IPS-15b (cell line): ENCODE data around the gene BRSK2.
"Not testable (repeated sequence)": the region's sequence is repeated elsewhere in the genome, so short reads cannot be mapped to it uniquely, and the experiment has no call there.

Source experiments
- H3K27me3 ChIP-seq: one replicate; pipeline ENCODE4 v1.6.1; 2013; ENCODE audit warnings: low read length; ENCODE audit not compliant: control insufficient read depth, insufficient read depth
- H3K36me3 ChIP-seq: one replicate; pipeline ENCODE4 v1.6.1; 2013; ENCODE audit warnings: low read length; ENCODE audit not compliant: control insufficient read depth, insufficient read depth
- H3K4me1 ChIP-seq: one replicate; pipeline ENCODE4 v1.6.1; 2013; ENCODE audit warnings: mild to moderate bottlenecking, low read length; ENCODE audit not compliant: control insufficient read depth, insufficient read depth
- H3K4me3 ChIP-seq: one replicate; pipeline ENCODE4 v1.5.1; 2013; ENCODE audit warnings: low read depth, low read length
- H3K9ac ChIP-seq: one replicate; pipeline ENCODE4 v1.6.1; 2013; ENCODE audit warnings: low read depth, mild to moderate bottlenecking, low read length
- H3K9me3 ChIP-seq: one replicate; pipeline ENCODE4 v1.6.1; 2013; ENCODE audit warnings: mild to moderate bottlenecking, low read length; ENCODE audit not compliant: control insufficient read depth, insufficient read depth

BRSK2 gene

GRCh38 chr11:1425006-1425405 is 35.3 kb downstream of the BRSK2 start:
- H3K27me3 ChIP-seq, result no peaks in the 10 kb centered on the region
- H3K4me1 ChIP-seq, result no peaks in the 10 kb centered on the region
- no peak overlapping the region for H3K9ac ChIP-seq
- no peaks in the 10 kb centered on the region for H3K9me3 ChIP-seq
- no peaks in the 10 kb centered on the region for H3K36me3 ChIP-seq
- H3K4me3 ChIP-seq, result no peak overlapping the region

- no peaks in the 10 kb centered on the region for H3K9me3 ChIP-seq
- H3K36me3 ChIP-seq, result no peaks in the 10 kb centered on the region
- no peaks in the 10 kb centered on the region for H3K4me1 ChIP-seq
Observed at GRCh38 chr11:1425439-1425838, 35.7 kb downstream of the BRSK2 start.

GRCh38 chr11:1428762-1429316 is 39.1 kb downstream of the BRSK2 start:
- H3K4me3 ChIP-seq, result no peak overlapping the region
- H3K4me1 ChIP-seq, result no peaks in the 10 kb centered on the region
- H3K9me3 ChIP-seq, result no peaks in the 10 kb centered on the region
- H3K36me3 ChIP-seq, result no peaks in the 10 kb centered on the region
- no peak overlapping the region for H3K9ac ChIP-seq
- no peaks in the 10 kb centered on the region for H3K27me3 ChIP-seq

More at GRCh38 chr11:1425439-1425838, 35.7 kb downstream of the BRSK2 start:
- H3K27me3 ChIP-seq, result no peaks in the 10 kb centered on the region
- H3K9ac ChIP-seq, result no peak overlapping the region
- no peak overlapping the region for H3K4me3 ChIP-seq

GRCh38 chr11:1433568-1433967 is 43.8 kb downstream of the BRSK2 start:
- Histone ChIP-seq H3K4me3 (no peak overlapping the region), H3K27me3 (no peaks in the 10 kb centered on the region), H3K9ac (no peak overlapping the region), H3K36me3 (no peaks in the 10 kb centered on the region), H3K9me3 (no peaks in the 10 kb centered on the region), H3K4me1 (no peaks in the 10 kb centered on the region)

- Histone ChIP-seq H3K27me3 (no peaks in the 10 kb centered on the region), H3K4me3 (no peak overlapping the region), H3K36me3 (no peaks in the 10 kb centered on the region), H3K4me1 (no peaks in the 10 kb centered on the region), H3K9ac (no peak overlapping the region), H3K9me3 (no peaks in the 10 kb centered on the region)
Observed at GRCh38 chr11:1433977-1434640, 44.4 kb downstream of the BRSK2 start.

- not testable (repeated sequence) for H3K4me1 ChIP-seq, H3K9ac ChIP-seq, H3K9me3 ChIP-seq, H3K4me3 ChIP-seq, H3K27me3 ChIP-seq, H3K36me3 ChIP-seq
Observed at GRCh38 chr11:1435479-1435819, 45.7 kb downstream of the BRSK2 start.

- no peaks in the 10 kb centered on the region for H3K27me3 ChIP-seq
- no peaks in the 10 kb centered on the region for H3K36me3 ChIP-seq
- no peaks in the 10 kb centered on the region for H3K4me1 ChIP-seq
- no peak overlapping the region for H3K9ac ChIP-seq
- H3K9me3 ChIP-seq, result no peaks in the 10 kb centered on the region
- no peak overlapping the region for H3K4me3 ChIP-seq
Observed at GRCh38 chr11:1435820-1436467, 46.2 kb downstream of the BRSK2 start.

GRCh38 chr11:1436468-1437039 is 46.8 kb downstream of the BRSK2 start:
- Histone ChIP-seq H3K4me3 (no peak overlapping the region), H3K9ac (no peak overlapping the region), H3K27me3 (no peaks in the 10 kb centered on the region), H3K36me3 (no peaks in the 10 kb centered on the region), H3K4me1 (no peaks in the 10 kb centered on the region), H3K9me3 (no peaks in the 10 kb centered on the region)

GRCh38 chr11:1437500-1437899 is 47.8 kb downstream of the BRSK2 start:
- Histone ChIP-seq H3K27me3 (no peaks in the 10 kb centered on the region), H3K4me3 (no peak overlapping the region), H3K9me3 (no peaks in the 10 kb centered on the region), H3K4me1 (no peaks in the 10 kb centered on the region), H3K36me3 (peaks cover 1% of the 10 kb centered on the region), H3K9ac (no peak overlapping the region)

- H3K9me3 ChIP-seq, result no peaks in the 10 kb centered on the region
- no peaks in the 10 kb centered on the region for H3K27me3 ChIP-seq
- no peak overlapping the region for H3K9ac ChIP-seq
- H3K36me3 ChIP-seq, result peaks cover 5% of the 10 kb centered on the region
- H3K4me1 ChIP-seq, result no peaks in the 10 kb centered on the region
- no peak overlapping the region for H3K4me3 ChIP-seq
Observed at GRCh38 chr11:1438261-1438966, 48.7 kb downstream of the BRSK2 start.

GRCh38 chr11:1438967-1439330 is 49.2 kb downstream of the BRSK2 start:
- H3K36me3 ChIP-seq, result peaks cover 5% of the 10 kb centered on the region
- no peaks in the 10 kb centered on the region for H3K27me3 ChIP-seq
- H3K9ac ChIP-seq, result no peak overlapping the region
- H3K4me3 ChIP-seq, result no peak overlapping the region
- no peaks in the 10 kb centered on the region for H3K9me3 ChIP-seq
- no peaks in the 10 kb centered on the region for H3K4me1 ChIP-seq
